HG03442 (cell line): ENCODE measurements around the gene TSPO2.

ENCODE experiments used
- ATAC-seq: cut with Tn5 transposase; IDR thresholded peaks from one replicate; pipeline ENCODE4 v1.9.1; 2021; ENCODE audit warnings: mild to moderate bottlenecking, moderate library complexity; ENCODE audit not compliant: unreplicated experiment

TSPO2 gene

DNA sequence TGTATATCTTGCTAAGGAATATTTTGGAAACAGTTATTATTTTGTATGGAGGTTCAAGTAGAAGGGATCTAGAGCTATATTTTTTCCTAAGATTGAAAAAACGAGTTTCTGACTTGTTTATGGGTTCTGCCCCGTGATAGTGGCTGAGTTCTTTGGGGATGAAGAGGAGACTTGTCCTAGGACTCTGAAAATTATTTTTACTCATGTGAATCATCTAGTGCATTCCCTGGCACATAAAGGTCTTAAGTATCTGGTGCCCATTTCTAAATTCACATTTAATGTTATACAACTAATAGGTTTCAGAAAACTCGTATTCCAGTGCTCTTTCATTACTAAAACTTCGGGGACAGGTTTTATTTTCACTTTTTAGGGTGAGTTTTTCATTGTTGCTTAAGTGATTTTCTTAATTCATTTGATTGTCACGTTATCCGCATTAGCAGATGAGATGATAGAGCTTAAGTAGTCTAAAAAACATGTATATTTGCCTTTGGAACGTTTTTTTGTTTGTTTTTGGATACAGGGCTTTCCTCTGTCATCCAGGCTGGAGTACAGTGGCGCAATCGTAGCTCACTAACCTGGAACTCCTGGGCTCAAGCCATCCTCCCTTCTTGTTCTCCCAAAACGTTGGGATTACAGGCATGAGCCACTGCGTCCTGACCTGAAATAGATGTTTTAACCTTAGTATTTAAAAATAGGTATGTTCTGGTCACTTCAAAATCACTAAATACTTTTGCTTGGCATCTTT lies 32.6 kb downstream of the TSPO2 start:
- ATAC-seq: no peak

DNA sequence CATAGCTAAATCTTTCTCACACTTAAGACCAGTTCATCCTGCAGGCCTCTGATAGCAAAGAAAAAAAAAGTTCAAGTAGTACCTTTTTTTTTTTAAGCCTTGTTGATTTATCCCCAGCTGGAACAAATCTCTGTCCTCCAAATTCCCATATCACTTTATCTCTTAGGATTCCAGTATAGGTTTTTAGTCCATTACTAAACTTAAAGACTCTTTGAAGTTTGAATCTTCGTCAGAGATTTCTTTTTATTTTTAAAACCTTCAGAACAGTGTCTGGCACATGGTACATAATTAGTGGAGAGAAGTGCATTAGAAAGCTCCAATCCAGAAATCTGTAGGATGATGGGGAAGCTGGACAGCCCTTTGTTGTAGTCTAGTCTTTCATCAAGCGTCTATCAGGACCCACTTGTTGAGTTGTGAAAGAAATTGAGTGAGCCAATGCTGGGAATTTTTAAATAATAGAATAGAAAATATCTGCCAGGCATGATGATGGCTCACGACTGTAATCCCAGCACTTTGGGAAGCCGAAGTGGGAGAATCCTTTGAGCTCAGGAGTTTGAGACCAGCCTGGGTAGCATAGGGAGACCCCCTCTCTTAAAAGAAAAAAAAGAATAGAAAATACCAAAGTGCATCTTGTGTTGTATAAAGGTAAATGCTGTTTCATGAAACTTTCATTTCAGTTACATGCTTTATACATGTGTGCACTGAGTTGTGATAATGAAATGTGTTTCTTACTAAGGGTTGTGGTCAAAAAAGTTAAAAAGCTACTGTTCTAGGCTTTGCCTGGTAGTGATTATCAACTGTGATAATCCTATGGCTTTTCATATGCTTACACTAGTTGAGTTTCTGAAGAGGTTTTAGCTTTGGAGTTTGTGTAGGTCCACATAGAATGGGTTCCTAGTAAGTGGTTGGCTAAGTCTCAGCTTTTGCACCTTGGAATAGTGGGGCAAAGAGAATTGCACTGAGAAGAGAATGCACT lies 33.7 kb downstream of the TSPO2 start:
- ATAC-seq: no peak

DNA sequence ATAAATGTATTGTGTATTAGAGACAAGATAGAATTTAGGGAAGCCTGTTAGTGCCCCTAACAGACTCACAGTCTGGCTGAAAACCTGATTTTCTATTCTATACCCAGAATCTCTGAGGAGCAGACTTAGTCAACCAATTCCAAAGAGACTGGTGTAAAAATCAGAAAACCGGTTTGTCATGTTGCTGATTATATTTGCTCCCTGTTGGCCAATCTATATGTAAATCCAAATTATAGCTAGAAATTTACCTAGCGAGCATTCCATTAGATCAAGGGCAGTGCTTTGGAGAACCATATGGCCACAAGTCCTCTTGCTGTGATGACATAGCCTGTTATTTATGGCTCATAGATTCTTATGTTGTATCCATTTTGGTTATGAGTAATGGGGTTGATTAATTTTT lies 35.3 kb downstream of the TSPO2 start:
- no peak for ATAC-seq

DNA sequence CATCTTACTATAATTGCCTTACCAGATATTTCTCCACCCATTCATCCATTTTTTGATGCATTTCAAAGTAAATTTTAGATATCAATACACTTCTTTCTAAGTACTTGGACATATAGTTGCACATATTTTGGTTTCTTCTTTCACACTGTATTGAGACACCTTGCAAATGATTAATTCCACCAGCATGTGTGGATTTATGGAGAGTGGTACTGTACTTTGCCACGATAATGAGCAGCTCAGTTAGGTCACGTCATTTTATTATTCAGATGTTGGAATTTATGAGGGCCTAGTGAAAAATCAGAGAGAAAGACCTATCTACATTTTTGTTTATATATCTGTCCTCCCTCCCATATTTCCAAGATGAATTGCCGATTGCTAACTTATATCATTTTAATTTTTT lies 35.8 kb downstream of the TSPO2 start:
- ATAC-seq: no peak

DNA sequence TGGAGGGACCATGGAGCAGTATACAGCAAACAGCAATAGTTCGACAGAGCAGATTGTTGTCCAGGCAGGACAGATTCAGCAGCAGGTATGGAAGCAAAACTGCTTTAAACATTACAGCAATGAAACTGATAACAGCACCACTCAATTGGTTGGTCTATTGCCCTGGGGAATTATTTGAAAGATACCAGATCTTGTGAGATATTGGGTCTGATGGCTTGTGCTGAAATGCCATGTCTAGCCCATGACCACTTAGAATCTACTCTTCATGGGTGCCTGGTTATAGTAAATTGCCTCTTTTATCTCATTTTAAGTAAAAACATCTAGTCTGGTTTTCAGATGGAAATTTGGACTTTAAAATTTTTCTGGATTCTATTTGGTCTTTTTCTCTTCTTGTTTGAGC lies 36.8 kb downstream of the TSPO2 start:
- no peak for ATAC-seq

DNA sequence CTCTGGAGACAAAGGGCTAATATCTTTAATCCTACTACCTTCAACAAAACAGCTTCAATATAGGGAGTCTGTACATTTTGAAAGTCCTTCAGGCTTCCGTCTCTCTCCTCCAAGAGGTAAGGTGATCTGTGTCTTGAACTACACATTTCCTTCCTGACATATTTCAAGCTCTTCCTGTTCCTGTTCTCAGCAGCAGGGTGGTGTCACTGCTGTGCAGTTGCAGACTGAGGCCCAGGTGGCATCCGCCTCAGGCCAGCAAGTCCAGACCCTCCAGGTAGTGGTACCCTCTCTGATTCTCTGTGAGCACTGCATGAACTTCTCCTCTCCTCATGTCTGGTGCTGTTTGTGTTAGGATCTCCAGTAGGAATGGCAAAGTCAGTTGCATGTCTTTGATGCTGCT lies 38.4 kb downstream of the TSPO2 start:
- no peak for ATAC-seq

DNA sequence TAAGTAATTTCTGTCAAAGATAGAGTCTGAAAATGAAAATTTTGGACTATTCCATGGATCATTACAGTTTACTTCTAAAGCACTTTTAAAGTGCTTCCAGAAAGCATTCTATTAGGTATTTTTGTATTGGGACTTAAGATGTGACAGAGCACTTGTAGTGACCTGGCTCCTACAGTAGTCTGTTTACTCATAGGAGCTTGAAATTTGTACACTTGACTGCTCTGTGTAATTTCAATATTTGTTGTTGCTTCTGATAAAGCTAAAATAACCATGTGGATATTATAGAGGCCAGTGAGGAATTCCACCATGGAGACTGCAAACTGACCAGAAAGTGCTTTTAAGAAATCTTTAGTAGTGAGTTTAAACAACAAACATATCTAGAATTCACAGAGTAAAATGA lies 40.8 kb downstream of the TSPO2 start:
- ATAC-seq: no peak

DNA sequence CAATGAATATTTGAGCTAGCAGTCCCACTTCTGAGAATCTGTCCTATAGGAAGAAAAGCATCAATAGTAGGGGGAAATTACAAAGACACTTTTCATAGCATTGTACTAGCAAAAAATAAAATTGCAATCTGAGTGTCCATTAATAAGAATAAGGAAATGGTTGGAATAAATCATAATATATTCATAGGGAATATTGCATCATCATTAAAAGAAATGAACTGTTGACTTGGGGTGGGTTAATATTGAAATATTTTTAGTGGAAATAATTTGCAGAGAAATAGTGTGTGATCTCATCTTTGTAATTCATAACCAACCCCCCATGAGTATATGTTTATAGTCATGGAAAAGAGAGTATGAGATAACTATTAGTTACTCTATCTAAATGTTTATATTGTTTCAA lies 42.9 kb downstream of the TSPO2 start:
- ATAC-seq: no peak

DNA sequence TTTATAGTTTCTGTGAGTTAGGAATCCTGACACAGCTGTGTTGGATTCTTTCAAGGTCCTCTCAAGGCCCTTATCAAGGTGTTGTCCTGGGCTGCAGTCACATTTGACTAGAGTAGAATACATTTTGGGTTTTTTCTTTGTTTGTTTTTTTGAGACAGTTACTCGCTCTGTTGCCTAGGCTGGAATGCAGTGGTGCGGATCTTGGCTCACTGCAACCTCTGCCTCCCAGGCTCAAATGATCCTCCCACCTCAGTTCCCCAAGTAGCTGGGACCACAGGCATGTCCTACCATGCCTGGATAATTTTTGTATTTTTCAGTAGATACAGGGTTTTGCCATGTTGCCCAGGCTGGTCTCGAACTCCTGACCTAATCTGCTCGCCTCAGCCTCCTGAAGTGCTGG lies 46.2 kb downstream of the TSPO2 start:
- ATAC-seq: no peak

DNA sequence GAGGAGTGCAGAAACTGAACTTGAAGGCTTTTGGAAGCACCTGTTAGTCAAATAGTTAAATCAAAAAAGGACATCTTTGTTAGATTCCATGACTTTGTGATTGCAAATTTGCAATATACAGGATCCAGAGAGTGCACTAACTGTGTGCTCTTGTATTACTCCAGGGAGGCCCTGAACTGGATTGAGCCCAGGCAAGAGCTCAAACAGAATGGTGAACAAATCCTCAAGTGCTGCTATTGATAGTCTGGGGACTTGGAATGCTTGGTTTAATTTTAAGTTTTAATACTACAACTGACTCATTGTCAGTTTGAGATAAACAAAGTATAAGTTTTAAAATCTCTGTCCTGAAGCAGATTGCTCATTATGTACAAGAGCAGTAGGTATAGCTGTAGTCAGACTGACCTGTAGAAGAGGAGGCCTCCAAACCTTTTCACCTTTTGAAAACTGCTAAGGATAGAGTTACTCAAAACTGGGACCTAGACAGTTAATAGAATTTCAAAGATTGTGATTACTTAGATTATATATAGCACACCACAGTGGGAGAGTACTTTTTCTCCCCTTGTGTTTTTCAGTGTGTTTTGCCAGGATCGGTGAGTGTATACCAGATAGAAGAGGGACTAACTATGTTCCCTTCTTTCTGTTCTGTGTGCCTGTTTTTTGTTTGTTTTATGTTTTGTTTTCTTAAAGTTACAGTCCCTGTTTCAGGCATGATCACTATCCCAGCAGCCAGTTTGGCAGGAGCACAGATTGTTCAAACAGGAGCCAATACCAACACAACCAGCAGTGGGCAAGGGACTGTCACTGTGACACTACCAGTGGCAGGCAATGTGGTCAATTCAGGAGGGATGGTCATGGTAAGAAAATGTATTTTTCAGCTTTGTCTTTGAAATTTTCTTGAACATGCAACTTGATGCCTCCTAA lies 48.8 kb downstream of the TSPO2 start:
- ATAC-seq: no peak

DNA sequence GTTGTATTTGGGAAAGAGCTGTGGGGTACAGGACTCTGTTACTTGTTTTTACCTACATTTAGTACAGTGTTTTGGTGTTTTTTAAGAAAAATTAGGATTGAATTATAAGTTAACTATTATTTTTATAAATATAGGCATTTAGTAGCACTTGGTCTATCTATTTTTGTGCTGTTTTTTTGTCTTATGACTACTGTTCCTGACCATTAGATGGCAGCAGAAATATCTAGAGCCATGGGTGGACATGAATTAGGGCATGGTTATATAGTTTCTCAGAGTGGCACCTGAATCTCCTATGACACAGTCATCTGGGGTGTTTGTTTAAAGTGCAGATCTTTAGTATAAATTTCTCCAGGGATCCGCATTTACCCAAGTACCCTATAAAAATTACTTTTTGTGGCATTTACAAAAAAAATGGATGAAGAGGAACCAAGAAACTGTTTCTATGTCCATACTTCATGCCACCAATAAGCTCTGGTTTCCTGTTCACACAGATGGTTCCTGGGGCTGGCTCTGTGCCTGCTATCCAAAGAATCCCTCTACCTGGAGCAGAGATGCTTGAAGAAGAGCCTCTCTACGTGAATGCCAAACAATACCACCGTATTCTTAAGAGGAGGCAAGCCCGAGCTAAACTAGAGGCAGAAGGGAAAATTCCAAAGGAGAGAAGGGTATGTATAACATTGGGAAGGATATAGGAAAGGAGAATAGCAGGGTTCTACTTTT lies 50.3 kb downstream of the TSPO2 start:
- ATAC-seq: no peak

DNA sequence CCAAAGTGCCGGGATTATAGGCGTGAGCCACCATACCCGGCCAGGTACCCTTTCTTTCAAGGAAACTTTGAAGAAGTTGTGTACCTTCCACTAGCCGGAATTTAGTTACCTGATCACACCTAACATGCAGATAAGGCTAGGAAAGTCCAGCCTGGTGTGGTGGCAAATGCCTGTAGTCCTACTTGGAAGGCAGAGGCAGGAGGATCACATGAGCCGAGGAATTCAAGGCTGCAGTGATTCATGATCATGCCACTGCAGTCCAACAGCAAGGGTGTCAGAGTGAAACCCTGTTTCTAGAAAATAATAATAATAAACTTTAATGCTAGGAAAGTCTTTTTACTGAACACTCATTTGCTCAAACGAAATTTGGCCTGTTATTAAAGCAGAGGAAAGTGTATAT lies 51.5 kb downstream of the TSPO2 start:
- ATAC-seq: no peak
